ENCODE results near the gene PCDHGA1. TPM values are rescaled to one million over a fixed set of nuclear protein-coding genes. Genes with fewer than 3 reads are reported as not detected.
"Not testable (repeated sequence)": the region's sequence is repeated elsewhere in the genome, so short reads cannot be mapped to it uniquely, and the experiment has no call there.

The PCDHGA1 gene
- total RNA-seq, 2 experiments from 2014 or later: not detected

DNA sequence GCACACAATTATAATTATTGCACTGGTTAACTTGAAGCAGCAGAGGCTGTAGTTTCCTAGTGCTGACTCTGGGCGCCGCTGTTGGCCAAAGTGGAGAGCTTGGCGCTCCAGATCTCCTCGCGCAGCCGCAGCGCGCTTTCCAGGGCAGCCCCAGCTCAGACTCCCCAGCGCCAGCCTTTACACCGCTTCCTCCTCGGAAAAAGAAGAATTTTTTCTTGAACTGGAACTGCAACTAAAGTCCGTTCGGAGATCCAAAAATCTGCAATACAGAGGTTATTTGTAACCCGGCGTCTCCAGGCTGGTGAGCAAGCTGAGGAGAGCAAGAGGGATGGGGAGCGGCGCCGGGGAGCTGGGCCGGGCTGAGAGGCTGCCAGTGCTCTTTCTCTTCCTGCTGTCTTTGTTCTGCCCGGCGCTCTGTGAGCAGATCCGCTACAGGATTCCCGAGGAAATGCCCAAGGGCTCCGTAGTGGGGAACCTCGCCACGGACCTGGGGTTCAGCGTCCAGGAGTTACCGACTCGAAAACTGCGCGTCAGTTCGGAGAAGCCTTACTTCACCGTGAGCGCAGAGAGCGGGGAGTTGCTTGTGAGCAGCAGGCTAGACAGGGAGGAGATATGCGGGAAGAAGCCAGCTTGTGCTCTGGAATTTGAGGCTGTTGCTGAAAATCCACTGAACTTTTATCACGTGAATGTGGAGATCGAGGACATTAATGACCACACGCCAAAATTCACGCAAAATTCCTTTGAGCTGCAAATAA is 57.4 kb downstream of the PCDHGA1 start, which contains the start of gene PCDHGB4:
TSS of gene PCDHGB4 (plus strand) at position 142 of the 755 bp plus-strand sequence. CDS start at position 329, 187 bp downstream.
- DNase-seq: peak; percentile 31
- CTCF ChIA-PET: interaction anchor here (1.7 to 2.2 kb wide), 2 partner anchors 18 to 176 kb away, joined by 7 to 8 read pairs; partner anchors contain the start of gene PCDHGB3
- H3K27ac Mint-ChIP-seq; POLR2A ChIA-PET; H3K4me1 Mint-ChIP-seq (ENCODE audit: low read depth); intact Hi-C loops (cut with micrococcal nuclease): not testable (repeated sequence)
- peaks cover 26% of the 10 kb centered on the region for H3K36me3 Mint-ChIP-seq
- H3K4me3 Mint-ChIP-seq: peak within 1 kb of the TSS; percentile 26
- peaks cover 67% of the 10 kb centered on the region for H3K27me3 Mint-ChIP-seq
- peaks cover 23% of the 10 kb centered on the region for H3K9me3 Mint-ChIP-seq

DNA sequence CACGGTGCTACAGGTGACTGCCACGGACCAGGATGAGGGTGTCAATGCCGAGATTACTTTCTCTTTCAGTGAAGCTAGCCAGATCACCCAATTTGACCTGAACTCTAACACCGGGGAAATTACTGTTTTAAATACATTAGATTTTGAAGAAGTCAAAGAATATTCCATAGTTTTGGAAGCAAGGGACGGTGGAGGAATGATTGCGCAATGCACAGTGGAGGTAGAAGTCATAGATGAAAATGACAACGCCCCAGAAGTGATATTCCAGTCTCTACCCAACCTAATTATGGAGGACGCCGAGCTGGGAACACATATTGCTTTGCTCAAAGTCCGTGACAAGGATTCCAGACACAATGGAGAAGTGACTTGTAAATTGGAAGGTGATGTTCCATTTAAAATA is 58.3 kb downstream of the PCDHGA1 start:
- ChIA-PET CTCF (no interaction called here), POLR2A (no interaction called here)
- no peak overlapping the region for H3K27ac Mint-ChIP-seq
- intact Hi-C loops (cut with micrococcal nuclease): no loop called here
- peaks cover 29% of the 10 kb centered on the region for H3K36me3 Mint-ChIP-seq
- H3K9me3 Mint-ChIP-seq: peaks cover 32% of the 10 kb centered on the region
- H3K4me1 Mint-ChIP-seq (ENCODE audit: low read depth): no peaks in the 10 kb centered on the region
- no peak for DNase-seq
- no peak overlapping the region for H3K4me3 Mint-ChIP-seq
- peaks cover 66% of the 10 kb centered on the region for H3K27me3 Mint-ChIP-seq

DNA sequence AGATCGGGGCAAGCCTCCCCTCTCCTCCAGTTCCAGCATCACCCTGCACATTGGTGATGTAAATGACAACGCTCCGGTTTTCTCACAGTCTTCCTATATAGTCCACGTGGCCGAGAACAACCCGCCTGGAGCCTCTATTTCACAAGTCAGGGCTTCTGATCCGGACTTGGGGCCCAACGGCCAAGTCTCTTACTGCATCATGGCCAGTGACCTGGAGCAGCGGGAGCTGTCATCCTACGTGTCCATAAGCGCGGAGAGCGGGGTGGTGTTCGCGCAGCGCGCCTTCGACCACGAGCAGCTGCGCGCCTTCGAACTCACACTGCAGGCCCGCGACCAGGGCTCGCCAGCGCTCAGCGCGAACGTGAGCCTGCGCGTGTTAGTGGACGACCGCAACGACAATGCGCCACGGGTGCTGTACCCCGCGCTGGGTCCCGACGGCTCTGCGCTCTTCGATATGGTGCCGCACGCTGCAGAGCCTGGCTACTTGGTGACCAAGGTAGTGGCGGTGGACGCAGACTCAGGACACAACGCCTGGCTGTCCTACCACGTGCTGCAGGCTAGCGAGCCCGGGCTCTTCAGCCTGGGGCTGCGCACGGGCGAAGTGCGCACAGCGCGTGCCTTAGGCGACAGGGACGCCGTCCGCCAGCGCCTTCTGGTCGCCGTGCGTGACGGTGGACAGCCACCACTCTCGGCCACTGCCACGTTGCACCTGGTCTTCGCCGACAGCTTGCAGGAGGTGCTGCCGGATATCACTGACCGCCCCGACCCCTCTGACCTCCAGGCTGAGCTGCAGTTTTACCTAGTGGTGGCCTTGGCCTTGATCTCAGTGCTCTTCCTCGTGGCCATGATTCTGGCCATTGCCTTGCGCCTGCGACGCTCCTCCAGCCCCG is 59.1 kb downstream of the PCDHGA1 start:
- no peak for DNase-seq
- Mint-ChIP-seq H3K4me3 (no peak overlapping the region), H3K9me3 (peaks cover 34% of the 10 kb centered on the region), H3K27me3 (peaks cover 65% of the 10 kb centered on the region), H3K27ac (no peak overlapping the region), H3K36me3 (peaks cover 32% of the 10 kb centered on the region), H3K4me1 (ENCODE audit: low read depth) (no peaks in the 10 kb centered on the region)
- intact Hi-C loops (cut with micrococcal nuclease): no loop called here
- ChIA-PET POLR2A (no interaction called here), CTCF (no interaction called here)

DNA sequence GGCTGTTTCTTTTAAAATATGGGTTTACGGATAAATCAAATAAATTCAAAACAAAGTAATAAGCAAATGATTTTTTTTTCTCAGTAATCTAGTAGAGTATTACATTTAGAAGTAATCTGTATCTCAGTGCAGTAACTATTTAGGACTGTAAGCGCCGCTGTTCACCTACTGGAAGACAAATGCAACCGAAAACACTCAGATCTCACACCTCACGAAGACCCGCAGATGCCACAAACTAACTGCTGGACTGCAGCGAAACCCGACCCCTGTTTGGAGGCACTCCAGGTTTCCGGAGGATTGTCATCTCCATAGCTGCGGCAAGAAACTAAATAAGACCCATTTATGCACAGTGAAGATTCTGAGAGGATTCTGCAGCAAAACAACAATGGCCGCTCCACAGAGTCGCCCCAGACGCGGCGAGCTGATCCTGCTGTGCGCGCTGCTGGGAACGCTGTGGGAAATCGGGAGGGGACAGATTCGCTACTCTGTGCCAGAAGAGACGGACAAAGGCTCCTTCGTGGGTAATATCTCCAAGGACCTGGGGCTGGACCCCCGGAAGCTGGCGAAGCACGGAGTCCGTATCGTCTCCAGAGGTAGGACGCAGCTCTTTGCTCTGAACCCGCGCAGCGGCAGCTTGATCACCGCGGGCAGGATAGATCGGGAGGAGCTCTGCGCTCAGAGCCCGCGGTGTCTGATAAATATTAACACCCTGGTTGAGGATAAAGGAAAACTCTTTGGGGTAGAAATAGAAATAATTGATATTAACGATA is 62.3 kb downstream of the PCDHGA1 start, which contains the start of gene PCDHGA8:
TSS of gene PCDHGA8 (plus strand) at position 205 of the 770 bp plus-strand sequence. CDS start at position 386, 181 bp downstream.
- peaks cover 56% of the 10 kb centered on the region for H3K27me3 Mint-ChIP-seq
- POLR2A ChIA-PET: no interaction called here

DNA sequence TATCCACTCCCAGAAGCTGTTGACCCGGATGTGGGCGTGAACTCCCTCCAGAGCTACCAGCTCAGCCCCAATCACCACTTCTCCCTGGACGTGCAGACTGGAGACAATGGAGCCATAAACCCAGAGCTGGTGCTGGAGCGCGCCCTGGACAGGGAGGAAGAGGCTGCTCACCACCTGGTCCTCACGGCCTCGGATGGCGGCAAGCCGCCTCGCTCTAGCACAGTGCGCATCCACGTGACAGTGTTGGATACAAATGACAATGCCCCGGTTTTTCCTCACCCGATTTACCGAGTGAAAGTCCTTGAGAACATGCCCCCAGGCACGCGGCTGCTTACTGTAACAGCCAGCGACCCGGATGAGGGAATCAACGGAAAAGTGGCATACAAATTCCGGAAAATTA is 63.0 kb downstream of the PCDHGA1 start:
- Mint-ChIP-seq H3K27me3 (peaks cover 54% of the 10 kb centered on the region), H3K4me1 (ENCODE audit: low read depth) (no peaks in the 10 kb centered on the region), H3K36me3 (peaks cover 32% of the 10 kb centered on the region), H3K27ac (no peak overlapping the region), H3K4me3 (no peak overlapping the region), H3K9me3 (peaks cover 36% of the 10 kb centered on the region)
- intact Hi-C loops (cut with micrococcal nuclease): no loop called here
- POLR2A ChIA-PET: no interaction called here
- no peak for DNase-seq
- CTCF ChIA-PET: no interaction called here

More for the DNA sequence above, 62.3 kb downstream of the PCDHGA1 start, which contains the start of gene PCDHGA8:
- no peaks in the 10 kb centered on the region for H3K4me1 Mint-ChIP-seq (ENCODE audit: low read depth)
- CTCF ChIA-PET: no interaction called here
- H3K27ac Mint-ChIP-seq: no peak within 1 kb of the TSS
- intact Hi-C loops (cut with micrococcal nuclease): no loop called here
- no peak within 1 kb of the TSS for H3K4me3 Mint-ChIP-seq
- DNase-seq: no peak
- peaks cover 36% of the 10 kb centered on the region for H3K9me3 Mint-ChIP-seq
- H3K36me3 Mint-ChIP-seq: peaks cover 33% of the 10 kb centered on the region

DNA sequence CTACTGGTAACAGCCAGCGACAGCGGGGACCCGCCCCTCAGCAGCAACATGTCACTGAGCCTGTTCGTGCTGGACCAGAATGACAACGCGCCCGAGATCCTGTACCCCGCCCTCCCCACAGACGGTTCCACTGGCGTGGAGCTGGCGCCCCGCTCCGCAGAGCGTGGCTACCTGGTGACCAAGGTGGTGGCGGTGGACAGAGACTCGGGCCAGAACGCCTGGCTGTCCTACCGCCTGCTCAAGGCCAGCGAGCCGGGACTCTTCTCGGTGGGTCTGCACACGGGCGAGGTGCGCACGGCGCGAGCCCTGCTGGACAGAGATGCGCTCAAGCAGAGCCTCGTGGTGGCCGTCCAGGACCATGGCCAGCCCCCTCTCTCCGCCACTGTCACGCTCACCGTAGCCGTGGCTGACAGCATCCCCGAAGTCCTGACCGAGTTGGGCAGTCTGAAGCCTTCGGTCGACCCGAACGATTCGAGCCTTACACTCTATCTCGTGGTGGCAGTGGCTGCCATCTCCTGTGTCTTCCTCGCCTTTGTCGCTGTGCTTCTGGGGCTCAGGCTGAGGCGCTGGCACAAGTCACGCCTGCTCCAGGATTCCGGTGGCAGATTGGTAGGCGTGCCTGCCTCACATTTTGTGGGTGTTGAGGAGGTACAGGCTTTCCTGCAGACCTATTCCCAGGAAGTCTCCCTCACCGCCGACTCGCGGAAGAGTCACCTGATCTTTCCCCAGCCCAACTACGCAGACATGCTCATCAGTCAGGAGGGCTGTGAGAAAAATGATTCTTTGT is 64.3 kb downstream of the PCDHGA1 start:
- intact Hi-C loops (cut with micrococcal nuclease); H3K4me3 Mint-ChIP-seq; H3K27ac Mint-ChIP-seq; DNase-seq; H3K4me1 Mint-ChIP-seq (ENCODE audit: low read depth): not testable (repeated sequence)
- peaks cover 34% of the 10 kb centered on the region for H3K36me3 Mint-ChIP-seq
- H3K9me3 Mint-ChIP-seq: peaks cover 38% of the 10 kb centered on the region
- H3K27me3 Mint-ChIP-seq: peaks cover 53% of the 10 kb centered on the region
- ChIA-PET CTCF (interaction anchor here (0.7 kb wide), 1 partner anchor 169 kb away, joined by 4 read pairs; no protein-coding TSS in a partner anchor), POLR2A (interaction anchor here (0.6 kb wide), 1 partner anchor 9 kb away, joined by 3 read pairs; no protein-coding TSS in a partner anchor)

DNA sequence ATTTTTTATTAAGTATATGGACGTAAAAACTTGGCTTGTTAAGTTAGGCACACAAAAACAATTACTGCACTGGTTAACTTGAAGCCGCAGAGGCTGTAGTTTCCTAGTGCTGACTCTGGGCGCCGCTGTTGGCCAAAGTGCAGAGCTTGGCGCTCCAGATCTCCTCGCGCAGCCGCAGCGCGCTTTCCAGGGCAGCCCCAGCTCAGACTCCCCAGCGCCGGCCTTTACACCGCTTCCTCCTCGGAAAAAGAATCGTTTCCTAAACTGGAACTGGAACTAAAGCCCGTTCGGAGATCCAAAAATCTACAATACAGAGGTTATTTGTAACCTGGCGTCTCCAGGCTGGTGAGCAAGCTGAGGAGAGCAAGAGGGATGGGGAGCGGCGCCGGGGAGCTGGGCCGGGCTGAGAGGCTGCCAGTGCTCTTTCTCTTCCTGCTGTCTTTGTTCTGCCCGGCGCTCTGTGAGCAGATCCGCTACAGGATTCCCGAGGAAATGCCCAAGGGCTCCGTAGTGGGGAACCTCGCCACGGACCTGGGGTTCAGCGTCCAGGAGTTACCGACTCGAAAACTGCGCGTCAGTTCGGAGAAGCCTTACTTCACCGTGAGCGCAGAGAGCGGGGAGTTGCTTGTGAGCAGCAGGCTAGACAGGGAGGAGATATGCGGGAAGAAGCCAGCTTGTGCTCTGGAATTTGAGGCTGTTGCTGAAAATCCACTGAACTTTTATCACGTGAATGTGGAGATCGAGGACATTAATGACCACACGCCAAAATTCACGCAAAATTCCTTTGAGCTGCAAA is 67.6 kb downstream of the PCDHGA1 start, which contains the start of gene PCDHGB5:
TSS of gene PCDHGB5 (plus strand) at position 192 of the 796 bp plus-strand sequence. CDS start at position 373, 181 bp downstream.
- POLR2A ChIA-PET; H3K27ac Mint-ChIP-seq; H3K4me1 Mint-ChIP-seq (ENCODE audit: low read depth); intact Hi-C loops (cut with micrococcal nuclease): not testable (repeated sequence)
- CTCF ChIA-PET: interaction anchor here (1.0 to 2.9 kb wide), 11 partner anchors 16 to 166 kb away, joined by 3 to 13 read pairs (median 4); partner anchors contain the start of genes PCDHB15, PCDHGA10, PCDHGA12 and PCDHGB3
- DNase-seq: peak; percentile 51
- H3K9me3 Mint-ChIP-seq: peaks cover 34% of the 10 kb centered on the region
- H3K4me3 Mint-ChIP-seq: peak within 1 kb of the TSS; percentile 23
- peaks cover 29% of the 10 kb centered on the region for H3K36me3 Mint-ChIP-seq
- peaks cover 50% of the 10 kb centered on the region for H3K27me3 Mint-ChIP-seq

DNA sequence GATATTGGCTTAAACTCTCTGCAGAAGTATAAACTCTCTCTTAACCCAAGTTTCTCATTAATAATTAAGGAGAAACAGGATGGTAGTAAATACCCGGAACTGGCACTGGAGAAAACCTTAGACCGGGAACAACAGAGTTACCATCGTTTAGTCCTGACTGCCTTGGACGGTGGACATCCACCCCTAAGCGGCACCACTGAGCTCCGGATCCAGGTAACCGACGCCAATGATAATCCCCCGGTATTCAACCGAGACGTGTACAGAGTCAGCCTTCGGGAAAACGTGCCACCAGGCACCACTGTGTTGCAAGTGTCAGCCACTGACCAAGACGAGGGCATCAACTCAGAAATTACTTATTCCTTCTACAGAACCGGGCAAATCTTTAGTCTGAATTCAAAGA is 68.3 kb downstream of the PCDHGA1 start:
- peaks cover 34% of the 10 kb centered on the region for H3K9me3 Mint-ChIP-seq
- no peak overlapping the region for H3K27ac Mint-ChIP-seq
- no peak overlapping the region for H3K4me3 Mint-ChIP-seq
- H3K4me1 Mint-ChIP-seq (ENCODE audit: low read depth): no peaks in the 10 kb centered on the region
- H3K27me3 Mint-ChIP-seq: peaks cover 52% of the 10 kb centered on the region
- peaks cover 31% of the 10 kb centered on the region for H3K36me3 Mint-ChIP-seq
- intact Hi-C loops (cut with micrococcal nuclease): no loop called here
- POLR2A ChIA-PET: no interaction called here
- no peak for DNase-seq
- CTCF ChIA-PET: interaction anchor here (1.4 to 2.9 kb wide), 5 partner anchors 15 to 165 kb away, joined by 3 to 13 read pairs (median 5); partner anchors contain the start of genes PCDHGA10 and TAF7

DNA sequence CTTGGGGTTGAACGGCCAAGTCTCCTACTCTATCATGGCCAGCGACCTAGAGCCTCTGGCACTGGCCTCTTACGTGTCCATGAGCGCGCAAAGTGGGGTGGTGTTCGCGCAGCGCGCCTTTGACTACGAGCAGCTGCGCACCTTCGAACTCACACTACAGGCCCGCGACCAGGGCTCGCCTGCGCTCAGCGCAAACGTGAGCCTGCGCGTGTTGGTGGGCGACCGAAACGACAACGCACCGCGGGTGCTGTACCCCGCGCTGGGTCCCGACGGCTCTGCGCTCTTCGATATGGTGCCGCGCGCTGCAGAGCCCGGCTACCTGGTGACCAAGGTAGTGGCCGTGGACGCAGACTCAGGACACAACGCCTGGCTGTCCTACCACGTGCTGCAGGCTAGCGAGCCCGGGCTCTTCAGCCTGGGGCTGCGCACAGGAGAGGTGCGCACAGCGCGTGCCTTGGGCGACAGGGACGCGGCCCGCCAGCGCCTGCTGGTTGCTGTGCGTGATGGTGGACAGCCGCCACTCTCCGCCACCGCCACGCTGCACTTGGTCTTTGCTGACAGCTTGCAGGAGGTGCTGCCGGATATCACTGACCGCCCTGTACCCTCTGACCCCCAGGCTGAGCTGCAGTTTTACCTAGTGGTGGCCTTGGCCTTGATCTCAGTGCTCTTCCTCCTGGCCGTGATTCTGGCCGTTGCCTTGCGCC is 69.4 kb downstream of the PCDHGA1 start:
- ChIA-PET CTCF (no interaction called here), POLR2A (no interaction called here)
- no peak for DNase-seq
- H3K36me3 Mint-ChIP-seq: peaks cover 30% of the 10 kb centered on the region
- no peak overlapping the region for H3K27ac Mint-ChIP-seq
- peaks cover 30% of the 10 kb centered on the region for H3K9me3 Mint-ChIP-seq
- intact Hi-C loops (cut with micrococcal nuclease): no loop called here
- peaks cover 56% of the 10 kb centered on the region for H3K27me3 Mint-ChIP-seq
- no peak overlapping the region for H3K4me3 Mint-ChIP-seq
- H3K4me1 Mint-ChIP-seq (ENCODE audit: low read depth): no peaks in the 10 kb centered on the region

All from activated CD4-positive, alpha-beta memory T cell treated with anti-CD3 and anti-CD28 coated beads for 36 hours (primary cell).